Measurements from ENCODE around the gene ZNF451.

DNA sequence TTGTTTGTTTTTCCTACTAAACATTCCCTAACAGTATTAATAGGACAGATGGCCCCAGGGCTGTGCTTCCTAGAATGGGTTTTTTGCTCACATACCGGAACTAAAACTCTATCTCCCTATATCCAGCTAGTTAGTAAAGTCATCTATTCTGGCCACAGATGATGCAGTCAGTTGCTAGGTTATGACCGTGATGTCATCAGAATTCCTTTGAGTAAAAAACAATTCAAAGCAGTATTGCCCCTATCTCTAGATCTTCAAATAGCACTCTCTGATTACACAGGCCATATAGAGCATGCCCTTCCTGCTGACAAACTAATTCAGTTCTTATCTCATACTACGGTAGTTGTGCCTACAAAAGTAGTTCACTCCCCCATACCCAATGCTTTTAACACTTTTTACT is 17.9 kb upstream of the ZNF451 start:
- TF ChIP-seq, protein P1, sequence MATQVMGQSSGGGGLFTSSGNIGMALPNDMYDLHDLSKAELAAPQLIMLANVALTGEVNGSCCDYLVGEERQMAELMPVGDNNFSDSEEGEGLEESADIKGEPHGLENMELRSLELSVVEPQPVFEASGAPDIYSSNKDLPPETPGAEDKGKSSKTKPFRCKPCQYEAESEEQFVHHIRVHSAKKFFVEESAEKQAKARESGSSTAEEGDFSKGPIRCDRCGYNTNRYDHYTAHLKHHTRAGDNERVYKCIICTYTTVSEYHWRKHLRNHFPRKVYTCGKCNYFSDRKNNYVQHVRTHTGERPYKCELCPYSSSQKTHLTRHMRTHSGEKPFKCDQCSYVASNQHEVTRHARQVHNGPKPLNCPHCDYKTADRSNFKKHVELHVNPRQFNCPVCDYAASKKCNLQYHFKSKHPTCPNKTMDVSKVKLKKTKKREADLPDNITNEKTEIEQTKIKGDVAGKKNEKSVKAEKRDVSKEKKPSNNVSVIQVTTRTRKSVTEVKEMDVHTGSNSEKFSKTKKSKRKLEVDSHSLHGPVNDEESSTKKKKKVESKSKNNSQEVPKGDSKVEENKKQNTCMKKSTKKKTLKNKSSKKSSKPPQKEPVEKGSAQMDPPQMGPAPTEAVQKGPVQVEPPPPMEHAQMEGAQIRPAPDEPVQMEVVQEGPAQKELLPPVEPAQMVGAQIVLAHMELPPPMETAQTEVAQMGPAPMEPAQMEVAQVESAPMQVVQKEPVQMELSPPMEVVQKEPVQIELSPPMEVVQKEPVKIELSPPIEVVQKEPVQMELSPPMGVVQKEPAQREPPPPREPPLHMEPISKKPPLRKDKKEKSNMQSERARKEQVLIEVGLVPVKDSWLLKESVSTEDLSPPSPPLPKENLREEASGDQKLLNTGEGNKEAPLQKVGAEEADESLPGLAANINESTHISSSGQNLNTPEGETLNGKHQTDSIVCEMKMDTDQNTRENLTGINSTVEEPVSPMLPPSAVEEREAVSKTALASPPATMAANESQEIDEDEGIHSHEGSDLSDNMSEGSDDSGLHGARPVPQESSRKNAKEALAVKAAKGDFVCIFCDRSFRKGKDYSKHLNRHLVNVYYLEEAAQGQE (IDR thresholded peaks at IDR 0.05; ENCODE audit: insufficient read depth in 1 of 2, low read depth in 2 of 2, low read length in 2 of 2): no peak
- TF ChIP-seq POLR2AphosphoS5 (IDR thresholded peaks at IDR 0.05; ENCODE audit: low read depth, low read length): no peak

Measured in PFSK-1 (cell line).